HEK293 (cell line): Measurements from ENCODE around the gene HBG2.

Source experiments
- BCL11A ChIP-seq: fragments of 450-650 bp; formaldehyde crosslinking; IDR thresholded peaks from 2 replicates; pipeline ENCODE4 v1.5.1; 2016; ENCODE audit warnings: low read depth, missing biosample characterization, missing genetic modification characterization
- MZF1 ChIP-seq: fragments of 450-650 bp; formaldehyde crosslinking; IDR thresholded peaks from 2 replicates; pipeline ENCODE4 v1.5.1; 2017; ENCODE audit warnings: missing biosample characterization, missing genetic modification characterization, borderline replicate concordance
- RBAK ChIP-seq: fragments of 450-650 bp; formaldehyde crosslinking; IDR thresholded peaks from 2 replicates; pipeline ENCODE4 v1.5.1; 2016; ENCODE audit warnings: missing biosample characterization, missing genetic modification characterization
- TCF7L2 ChIP-seq: IDR thresholded peaks from 2 replicates; pipeline ENCODE4 v1.6.1; 2011; ENCODE audit warnings: low read depth, mild to moderate bottlenecking, inconsistent platforms, low read length, moderate library complexity, borderline replicate concordance
- ZIC2 ChIP-seq: fragments of 450-650 bp; formaldehyde crosslinking; IDR thresholded peaks from 2 replicates; pipeline ENCODE4 v1.5.1; 2016; ENCODE audit warnings: missing biosample characterization, missing genetic modification characterization
- ZNF184 ChIP-seq: fragments of 450-650 bp; IDR thresholded peaks from 2 replicates; pipeline ENCODE4 v1.5.1; 2018; ENCODE audit warnings: missing biosample characterization, mild to moderate bottlenecking, missing genetic modification characterization
- TF ChIP-seq, protein P1 (sequence below): fragments of 450-650 bp; formaldehyde crosslinking; IDR thresholded peaks from 2 replicates; pipeline ENCODE4 v1.5.1; 2016; ENCODE audit warnings: missing biosample characterization, missing genetic modification characterization
- TF ChIP-seq, protein P2 (sequence below): fragments of 450-650 bp; formaldehyde crosslinking; IDR thresholded peaks from 2 replicates; pipeline ENCODE4 v1.5.1; 2016; ENCODE audit warnings: missing biosample characterization, missing genetic modification characterization
- TF ChIP-seq, protein P3 (sequence below): fragments of 450-650 bp; formaldehyde crosslinking; IDR thresholded peaks from 2 replicates; pipeline ENCODE4 v1.5.1; 2016; ENCODE audit warnings: missing biosample characterization, missing genetic modification characterization
- TF ChIP-seq, protein P4 (sequence below): fragments of 450-650 bp; formaldehyde crosslinking; IDR thresholded peaks from 2 replicates; pipeline ENCODE4 v1.5.1; 2016; ENCODE audit warnings: missing biosample characterization, missing genetic modification characterization, borderline replicate concordance
- TF ChIP-seq, protein P5 (sequence below): fragments of 450-650 bp; formaldehyde crosslinking; IDR thresholded peaks from 2 replicates; pipeline ENCODE4 v1.5.1; 2016; ENCODE audit warnings: missing biosample characterization, missing genetic modification characterization, low read depth
- TF ChIP-seq, protein P6 (sequence below): fragments of 450-650 bp; formaldehyde crosslinking; IDR thresholded peaks from 2 replicates; pipeline ENCODE4 v1.5.1; 2016; ENCODE audit warnings: missing biosample characterization, missing genetic modification characterization

DNA sequence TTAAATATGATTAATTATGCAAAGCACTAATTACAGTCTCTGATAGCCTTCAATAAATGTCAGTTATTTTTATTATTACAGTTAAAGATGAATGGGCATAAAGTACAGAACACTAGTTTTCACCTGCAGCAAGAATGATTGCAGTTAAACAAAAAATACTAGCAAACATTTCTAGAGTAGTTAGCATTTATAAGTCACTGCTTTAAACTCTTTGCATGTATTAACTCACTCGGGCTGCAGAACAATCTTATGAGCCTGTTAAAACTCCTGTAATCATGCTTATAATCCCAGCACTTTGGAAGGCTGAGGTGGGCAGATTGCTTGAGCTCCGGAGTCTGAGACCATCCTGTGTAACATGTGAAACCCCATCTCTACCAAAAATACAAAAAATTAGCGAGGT, 32.3 kb upstream of the HBG2 start:
- TF ChIP-seq, protein P1, sequence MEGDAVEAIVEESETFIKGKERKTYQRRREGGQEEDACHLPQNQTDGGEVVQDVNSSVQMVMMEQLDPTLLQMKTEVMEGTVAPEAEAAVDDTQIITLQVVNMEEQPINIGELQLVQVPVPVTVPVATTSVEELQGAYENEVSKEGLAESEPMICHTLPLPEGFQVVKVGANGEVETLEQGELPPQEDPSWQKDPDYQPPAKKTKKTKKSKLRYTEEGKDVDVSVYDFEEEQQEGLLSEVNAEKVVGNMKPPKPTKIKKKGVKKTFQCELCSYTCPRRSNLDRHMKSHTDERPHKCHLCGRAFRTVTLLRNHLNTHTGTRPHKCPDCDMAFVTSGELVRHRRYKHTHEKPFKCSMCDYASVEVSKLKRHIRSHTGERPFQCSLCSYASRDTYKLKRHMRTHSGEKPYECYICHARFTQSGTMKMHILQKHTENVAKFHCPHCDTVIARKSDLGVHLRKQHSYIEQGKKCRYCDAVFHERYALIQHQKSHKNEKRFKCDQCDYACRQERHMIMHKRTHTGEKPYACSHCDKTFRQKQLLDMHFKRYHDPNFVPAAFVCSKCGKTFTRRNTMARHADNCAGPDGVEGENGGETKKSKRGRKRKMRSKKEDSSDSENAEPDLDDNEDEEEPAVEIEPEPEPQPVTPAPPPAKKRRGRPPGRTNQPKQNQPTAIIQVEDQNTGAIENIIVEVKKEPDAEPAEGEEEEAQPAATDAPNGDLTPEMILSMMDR (tag by site-specific recombination): no peak
- TF ChIP-seq, protein P2, sequence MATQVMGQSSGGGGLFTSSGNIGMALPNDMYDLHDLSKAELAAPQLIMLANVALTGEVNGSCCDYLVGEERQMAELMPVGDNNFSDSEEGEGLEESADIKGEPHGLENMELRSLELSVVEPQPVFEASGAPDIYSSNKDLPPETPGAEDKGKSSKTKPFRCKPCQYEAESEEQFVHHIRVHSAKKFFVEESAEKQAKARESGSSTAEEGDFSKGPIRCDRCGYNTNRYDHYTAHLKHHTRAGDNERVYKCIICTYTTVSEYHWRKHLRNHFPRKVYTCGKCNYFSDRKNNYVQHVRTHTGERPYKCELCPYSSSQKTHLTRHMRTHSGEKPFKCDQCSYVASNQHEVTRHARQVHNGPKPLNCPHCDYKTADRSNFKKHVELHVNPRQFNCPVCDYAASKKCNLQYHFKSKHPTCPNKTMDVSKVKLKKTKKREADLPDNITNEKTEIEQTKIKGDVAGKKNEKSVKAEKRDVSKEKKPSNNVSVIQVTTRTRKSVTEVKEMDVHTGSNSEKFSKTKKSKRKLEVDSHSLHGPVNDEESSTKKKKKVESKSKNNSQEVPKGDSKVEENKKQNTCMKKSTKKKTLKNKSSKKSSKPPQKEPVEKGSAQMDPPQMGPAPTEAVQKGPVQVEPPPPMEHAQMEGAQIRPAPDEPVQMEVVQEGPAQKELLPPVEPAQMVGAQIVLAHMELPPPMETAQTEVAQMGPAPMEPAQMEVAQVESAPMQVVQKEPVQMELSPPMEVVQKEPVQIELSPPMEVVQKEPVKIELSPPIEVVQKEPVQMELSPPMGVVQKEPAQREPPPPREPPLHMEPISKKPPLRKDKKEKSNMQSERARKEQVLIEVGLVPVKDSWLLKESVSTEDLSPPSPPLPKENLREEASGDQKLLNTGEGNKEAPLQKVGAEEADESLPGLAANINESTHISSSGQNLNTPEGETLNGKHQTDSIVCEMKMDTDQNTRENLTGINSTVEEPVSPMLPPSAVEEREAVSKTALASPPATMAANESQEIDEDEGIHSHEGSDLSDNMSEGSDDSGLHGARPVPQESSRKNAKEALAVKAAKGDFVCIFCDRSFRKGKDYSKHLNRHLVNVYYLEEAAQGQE (tag by site-specific recombination): no peak
- TF ChIP-seq BCL11A (tag by site-specific recombination) (no peak), RBAK (tag by site-specific recombination) (no peak), ZNF184 (tag by site-specific recombination) (no peak), ZIC2 (tag by site-specific recombination) (no peak), MZF1 (tag by site-specific recombination) (no peak), TCF7L2 (no peak)
- TF ChIP-seq, protein P3, sequence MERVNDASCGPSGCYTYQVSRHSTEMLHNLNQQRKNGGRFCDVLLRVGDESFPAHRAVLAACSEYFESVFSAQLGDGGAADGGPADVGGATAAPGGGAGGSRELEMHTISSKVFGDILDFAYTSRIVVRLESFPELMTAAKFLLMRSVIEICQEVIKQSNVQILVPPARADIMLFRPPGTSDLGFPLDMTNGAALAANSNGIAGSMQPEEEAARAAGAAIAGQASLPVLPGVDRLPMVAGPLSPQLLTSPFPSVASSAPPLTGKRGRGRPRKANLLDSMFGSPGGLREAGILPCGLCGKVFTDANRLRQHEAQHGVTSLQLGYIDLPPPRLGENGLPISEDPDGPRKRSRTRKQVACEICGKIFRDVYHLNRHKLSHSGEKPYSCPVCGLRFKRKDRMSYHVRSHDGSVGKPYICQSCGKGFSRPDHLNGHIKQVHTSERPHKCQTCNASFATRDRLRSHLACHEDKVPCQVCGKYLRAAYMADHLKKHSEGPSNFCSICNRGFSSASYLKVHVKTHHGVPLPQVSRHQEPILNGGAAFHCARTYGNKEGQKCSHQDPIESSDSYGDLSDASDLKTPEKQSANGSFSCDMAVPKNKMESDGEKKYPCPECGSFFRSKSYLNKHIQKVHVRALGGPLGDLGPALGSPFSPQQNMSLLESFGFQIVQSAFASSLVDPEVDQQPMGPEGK: no peak
- TF ChIP-seq, protein P4, sequence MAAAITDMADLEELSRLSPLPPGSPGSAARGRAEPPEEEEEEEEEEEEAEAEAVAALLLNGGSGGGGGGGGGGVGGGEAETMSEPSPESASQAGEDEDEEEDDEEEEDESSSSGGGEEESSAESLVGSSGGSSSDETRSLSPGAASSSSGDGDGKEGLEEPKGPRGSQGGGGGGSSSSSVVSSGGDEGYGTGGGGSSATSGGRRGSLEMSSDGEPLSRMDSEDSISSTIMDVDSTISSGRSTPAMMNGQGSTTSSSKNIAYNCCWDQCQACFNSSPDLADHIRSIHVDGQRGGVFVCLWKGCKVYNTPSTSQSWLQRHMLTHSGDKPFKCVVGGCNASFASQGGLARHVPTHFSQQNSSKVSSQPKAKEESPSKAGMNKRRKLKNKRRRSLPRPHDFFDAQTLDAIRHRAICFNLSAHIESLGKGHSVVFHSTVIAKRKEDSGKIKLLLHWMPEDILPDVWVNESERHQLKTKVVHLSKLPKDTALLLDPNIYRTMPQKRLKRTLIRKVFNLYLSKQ (tag by site-specific recombination): no peak
- TF ChIP-seq, protein P5, sequence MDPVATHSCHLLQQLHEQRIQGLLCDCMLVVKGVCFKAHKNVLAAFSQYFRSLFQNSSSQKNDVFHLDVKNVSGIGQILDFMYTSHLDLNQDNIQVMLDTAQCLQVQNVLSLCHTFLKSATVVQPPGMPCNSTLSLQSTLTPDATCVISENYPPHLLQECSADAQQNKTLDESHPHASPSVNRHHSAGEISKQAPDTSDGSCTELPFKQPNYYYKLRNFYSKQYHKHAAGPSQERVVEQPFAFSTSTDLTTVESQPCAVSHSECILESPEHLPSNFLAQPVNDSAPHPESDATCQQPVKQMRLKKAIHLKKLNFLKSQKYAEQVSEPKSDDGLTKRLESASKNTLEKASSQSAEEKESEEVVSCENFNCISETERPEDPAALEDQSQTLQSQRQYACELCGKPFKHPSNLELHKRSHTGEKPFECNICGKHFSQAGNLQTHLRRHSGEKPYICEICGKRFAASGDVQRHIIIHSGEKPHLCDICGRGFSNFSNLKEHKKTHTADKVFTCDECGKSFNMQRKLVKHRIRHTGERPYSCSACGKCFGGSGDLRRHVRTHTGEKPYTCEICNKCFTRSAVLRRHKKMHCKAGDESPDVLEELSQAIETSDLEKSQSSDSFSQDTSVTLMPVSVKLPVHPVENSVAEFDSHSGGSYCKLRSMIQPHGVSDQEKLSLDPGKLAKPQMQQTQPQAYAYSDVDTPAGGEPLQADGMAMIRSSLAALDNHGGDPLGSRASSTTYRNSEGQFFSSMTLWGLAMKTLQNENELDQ (tag by site-specific recombination): no peak
- TF ChIP-seq, protein P6, sequence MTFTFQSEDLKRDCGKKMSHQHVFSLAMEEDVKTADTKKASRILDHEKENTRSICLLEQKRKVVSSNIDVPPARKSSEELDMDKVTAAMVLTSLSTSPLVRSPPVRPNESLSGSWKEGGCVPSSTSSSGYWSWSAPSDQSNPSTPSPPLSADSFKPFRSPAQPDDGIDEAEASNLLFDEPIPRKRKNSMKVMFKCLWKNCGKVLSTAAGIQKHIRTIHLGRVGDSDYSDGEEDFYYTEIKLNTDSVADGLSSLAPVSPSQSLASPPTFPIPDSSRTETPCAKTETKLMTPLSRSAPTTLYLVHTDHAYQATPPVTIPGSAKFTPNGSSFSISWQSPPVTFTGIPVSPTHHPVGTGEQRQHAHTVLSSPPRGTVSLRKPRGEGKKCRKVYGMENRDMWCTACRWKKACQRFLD: no peak
